Left forelimb (tissue), 1 donor: ENCODE data around the gene TP53BP2.
A peak's percentile ranks its signal among the peaks of the same experiment; 100 is the strongest.
"Not testable (repeated sequence)": the region's sequence is repeated elsewhere in the genome, so short reads cannot be mapped to it uniquely, and the experiment has no call there.

ENCODE experiments used
- DNase-seq: peaks from one replicate; pipeline ENCODE4 v3.0.0-alpha.2; 2018; ENCODE audit warnings: low spot score

Gene TP53BP2

GRCh38 chr1:223852337-223852736 is 6.6 kb upstream of the TP53BP2 start:
- DNase-seq, result no peak

GRCh38 chr1:223849352-223850254 is 3.9 kb upstream of the TP53BP2 start:
- no peak for DNase-seq

GRCh38 chr1:223848536-223848935 is 2.8 kb upstream of the TP53BP2 start:
- DNase-seq, result no peak

- no peak for DNase-seq
These were observed 2.1 kb upstream of the TP53BP2 start for GRCh38 chr1:223847781-223848345.

- DNase-seq, result peak; percentile 88
These were observed 524 bp downstream of the TP53BP2 start for GRCh38 chr1:223845037-223845809.

- no peak for DNase-seq
These were observed 1.0 kb downstream of the TP53BP2 start for GRCh38 chr1:223844787-223845036.

- DNase-seq, result no peak
These were observed 1.6 kb downstream of the TP53BP2 start for GRCh38 chr1:223843934-223844786.

- DNase-seq, result no peak
These were observed 3.0 kb downstream of the TP53BP2 start for GRCh38 chr1:223842784-223843183.

GRCh38 chr1:223841977-223842623 is 3.6 kb downstream of the TP53BP2 start:
- DNase-seq, result not testable (repeated sequence)

- DNase-seq, result no peak
These were observed 5.5 kb downstream of the TP53BP2 start for GRCh38 chr1:223840254-223840653.

GRCh38 chr1:223838125-223838854 is 7.5 kb downstream of the TP53BP2 start:
- no peak for DNase-seq

- no peak for DNase-seq
These were observed 8.1 kb downstream of the TP53BP2 start for GRCh38 chr1:223837687-223838086.

GRCh38 chr1:223837206-223837605 is 8.5 kb downstream of the TP53BP2 start:
- no peak for DNase-seq

- no peak for DNase-seq
These were observed 9.2 kb downstream of the TP53BP2 start for GRCh38 chr1:223836586-223836985.

- no peak for DNase-seq
These were observed 10.0 kb downstream of the TP53BP2 start for GRCh38 chr1:223835754-223836153.

- DNase-seq, result no peak
These were observed 11.0 kb downstream of the TP53BP2 start for GRCh38 chr1:223834660-223835263.

GRCh38 chr1:223833948-223834347 is 11.8 kb downstream of the TP53BP2 start:
- no peak for DNase-seq

GRCh38 chr1:223832637-223832943 is 13.2 kb downstream of the TP53BP2 start:
- no peak for DNase-seq

GRCh38 chr1:223831755-223832636 is 13.8 kb downstream of the TP53BP2 start:
- DNase-seq, result no peak

GRCh38 chr1:223829678-223830077 is 16.1 kb downstream of the TP53BP2 start:
- no peak for DNase-seq
